Osteocyte (in vitro differentiated cells): ENCODE results near the gene SOCS3. TPM values are rescaled to one million over a fixed set of nuclear protein-coding genes. Genes with fewer than 3 reads are reported as not detected.

Source experiments
- DNase-seq: peaks from one replicate; pipeline ENCODE4 v3.0.0; 2021; ENCODE audit warnings: mixed read lengths; ENCODE audit not compliant: unreplicated experiment; ENCODE audit errors: extremely low spot score
- H3K27ac Mint-ChIP-seq: one replicate; pipeline ENCODE4 v1.8.0; 2021; ENCODE audit warnings: mild to moderate bottlenecking, mixed read lengths; ENCODE audit not compliant: unreplicated experiment
- H3K27me3 Mint-ChIP-seq: one replicate; pipeline ENCODE4 v1.8.0; 2021; ENCODE audit warnings: mixed read lengths; ENCODE audit not compliant: unreplicated experiment
- H3K36me3 Mint-ChIP-seq: one replicate; pipeline ENCODE4 v1.8.0; 2021; ENCODE audit warnings: mixed read lengths; ENCODE audit not compliant: unreplicated experiment
- H3K4me1 Mint-ChIP-seq: one replicate; pipeline ENCODE4 v1.8.0; 2021; ENCODE audit warnings: mixed read lengths; ENCODE audit not compliant: unreplicated experiment
- H3K4me3 Mint-ChIP-seq: one replicate; pipeline ENCODE4 v1.8.0; 2021; ENCODE audit warnings: mild to moderate bottlenecking, moderate library complexity, mixed read lengths; ENCODE audit not compliant: unreplicated experiment
- H3K9me3 Mint-ChIP-seq: one replicate; pipeline ENCODE4 v1.8.0; 2021; ENCODE audit warnings: mixed read lengths; ENCODE audit not compliant: unreplicated experiment
- CTCF ChIP-seq: fragments of 200-600 bp; sonication (generic); IDR thresholded peaks from 2 replicates; pipeline ENCODE4 v1.5.0; 2021; ENCODE audit warnings: antibody characterized with exemption, mild to moderate bottlenecking, moderate library complexity
- total RNA-seq: library from RNA; stranded (reverse); gene quantifications from 2 replicates; pipeline ENCODE4 v1.2.1, GENCODE V29; 2021

SOCS3 gene
- total RNA-seq, 1 donor from 2014 or later: 86.4 TPM

GRCh38 chr17:78306913-78307312 lies 53.0 kb downstream of the SOCS3 start:
- H3K27ac Mint-ChIP-seq: no peak overlapping the region
- H3K27me3 Mint-ChIP-seq: no peaks in the 10 kb centered on the region
- H3K36me3 Mint-ChIP-seq: no peaks in the 10 kb centered on the region
- no peak overlapping the region for H3K4me3 Mint-ChIP-seq
- no peak for TF ChIP-seq CTCF
- no peaks in the 10 kb centered on the region for H3K9me3 Mint-ChIP-seq
- DNase-seq: no peak
- peaks cover 15% of the 10 kb centered on the region for H3K4me1 Mint-ChIP-seq

Other genes starting within 250 kb of the SOCS3 start
- gene TMC6, start 231.3 kb downstream of the SOCS3 start, total RNA-seq: 31.2 and 32.6 TPM in 2 replicates
- gene TMC8, start 229.3 kb downstream of the SOCS3 start, total RNA-seq: 0.40 and 0.99 TPM in 2 replicates
- not detected in 2 replicates for gene C17orf99, start 213.7 kb downstream of the SOCS3 start, total RNA-seq
- 43.2 and 48.6 TPM in 2 replicates for gene SYNGR2, start 191.5 kb downstream of the SOCS3 start, total RNA-seq
- gene TK1, start 173.0 kb downstream of the SOCS3 start, total RNA-seq: 16.0 and 16.2 TPM in 2 replicates
- 33.7 and 35.1 TPM in 2 replicates for gene AFMID, start 172.7 kb downstream of the SOCS3 start, total RNA-seq
- gene BIRC5, start 145.8 kb downstream of the SOCS3 start, total RNA-seq: 11.9 and 12.3 TPM in 2 replicates
- gene TMEM235, start 128.4 kb downstream of the SOCS3 start, total RNA-seq: not detected in 2 replicates
- 52.7 and 53.0 TPM in 2 replicates for gene PGS1, start 18.6 kb upstream of the SOCS3 start, total RNA-seq
- 0.52 and 0.54 TPM in 2 replicates for gene DNAH17, start 217.3 kb upstream of the SOCS3 start, total RNA-seq